Spleen (tissue), 7 donors: ENCODE data around the gene SLC12A5.

Source experiments
- CTCF ChIP-seq, 11 experiments: fragments of 200-600 bp in 7 of 11; fragments of 450-650 bp in 4 of 11; sonication (generic) in 4 of 11; IDR thresholded peaks in 8 of 11; conservative IDR thresholded peaks in 3 of 11; 1 replicate in 7 of 11; 2 replicates in 4 of 11; pipeline versions ENCODE4 v1.4.0 to v1.8.0; 2016 to 2021; ENCODE audit warnings: antibody characterized with exemption in 11 of 11, inconsistent platforms in 4 of 11, mild to moderate bottlenecking in 1 of 11
- POLR2A ChIP-seq, 3 donors: fragments of 450-650 bp; IDR thresholded peaks; one replicate each; pipeline ENCODE4 v1.5.1; 2017; ENCODE audit warnings: antibody characterized with exemption in 3 of 3, mild to moderate bottlenecking in 1 of 3
- POLR2AphosphoS5 ChIP-seq, 3 donors: sonication (generic); formaldehyde crosslinking; IDR thresholded peaks; one replicate each; pipeline ENCODE4 v1.5.1; 2017; ENCODE audit warnings: antibody characterized with exemption in 3 of 3
- donor health status: DM: no; HTN: no; CAD: no; lungs with moderate emphysema.
- donor health status: DM: no; HTN: no; CAD: no.
- donor health status: DM: no; HTN: no; CAD: no.

- TF ChIP-seq CTCF (IDR thresholded peaks at IDR 0.05 in 8 of 11, conservative IDR thresholded peaks at IDR 0.05 in 3 of 11) (no peak), POLR2A (IDR thresholded peaks at IDR 0.05) (no peak), POLR2AphosphoS5 (IDR thresholded peaks at IDR 0.05) (no peak)
Observed at GRCh38 chr20:46104262-46104661, 75.2 kb downstream of the SLC12A5 start.
